Ovary (tissue), 9 donors: Measurements from ENCODE around the gene ITIH4. TPM values are rescaled to one million over a fixed set of nuclear protein-coding genes. Genes with fewer than 3 reads are reported as not detected.

Experiments used
- DNase-seq, 5 donors: peaks; one replicate each; pipeline ENCODE4 v3.0.0-alpha.2; 2019 to 2020
- H3K27ac ChIP-seq, 2 donors: fragments of 200-600 bp; one replicate each; pipeline versions ENCODE4 v1.5.1 to v1.8.0; 2019 to 2022
- H3K27me3 ChIP-seq: fragments of 200-600 bp; one replicate; pipeline ENCODE4 v1.8.0; 2022
- H3K36me3 ChIP-seq: fragments of 200-600 bp; sonication (generic); one replicate; pipeline ENCODE4 v1.5.1; 2019
- H3K4me1 ChIP-seq: one replicate; pipeline ENCODE4 v1.8.1; 2013; ENCODE audit warnings: mild to moderate bottlenecking, moderate library complexity; ENCODE audit not compliant: insufficient read depth
- H3K4me3 ChIP-seq: fragments of 200-600 bp; sonication (generic); one replicate; pipeline ENCODE4 v1.5.1; 2017
- H3K9me3 ChIP-seq, 2 donors: fragments of 200-600 bp in 1 of 2; sonication (generic) in 1 of 2; one replicate each; pipeline versions ENCODE4 v1.5.1 to v1.8.1; 2013 to 2019; ENCODE audit warnings: mild to moderate bottlenecking in 1 of 2, moderate library complexity in 1 of 2
- CTCF ChIP-seq, 3 donors: fragments of 450-650 bp in 2 of 3; fragments of 200-600 bp in 1 of 3; IDR thresholded peaks; one replicate each; pipeline versions ENCODE4 v1.5.1 to v1.8.0; 2016 to 2022; ENCODE audit warnings: antibody characterized with exemption in 3 of 3, mild to moderate bottlenecking in 1 of 3
- EP300 ChIP-seq: sonication (generic); formaldehyde crosslinking; IDR thresholded peaks from one replicate; pipeline ENCODE4 v1.6.1; 2017; ENCODE audit warnings: antibody characterized with exemption
- POLR2A ChIP-seq: fragments of 450-650 bp; IDR thresholded peaks from one replicate; pipeline ENCODE4 v1.6.1; 2017; ENCODE audit warnings: antibody characterized with exemption, mild to moderate bottlenecking, moderate library complexity
- WGBS, 3 donors: extraction: QIAGEN DNeasy Blood & Tissue Kit in 1 of 3; methylation state at CpG; one replicate each; pipeline versions ENCODE4 v1.1.5 to v1.1.7; 2013 to 2017; 5-methylcytosine and 5-hydroxymethylcytosine counted together
- intact Hi-C, 4 donors: fragments of 100-400 bp; cut with DNase I; formaldehyde crosslinking; loops; one replicate each; pipeline versions ENCODE4 v1.11.0 to v1.15.1; 2022 to 2023
- polyA plus RNA-seq, 2 donors: library from polyadenylated mRNA; stranded (reverse); fragments of 200-250 nt in 1 of 2; fragments of 350-450 nt in 1 of 2; fragmentation: Illumina TruSeq in 1 of 2; extraction: RNeasy Lipid Tissue Mini Kit (QIAGEN cat#74804) in 1 of 2; gene quantifications; one replicate each; pipeline ENCODE4 v1.2.3, GENCODE V29; 2013 to 2014
- total RNA-seq, 7 donors: library from RNA; depleted of rRNA in 2 of 7; stranded (reverse); fragments of >200 nt in 2 of 7; fragmentation: NEBNext Ultra II Directional in 3 of 7; extraction: Animal tissue kit (Norgen Biotek cat#: 25700) in 3 of 7; gene quantifications; one replicate each; pipeline versions ENCODE4 v1.1.0 to v1.2.4, GENCODE V29; 2016 to 2023
- donor health status: DM: no; HTN: no; CAD: no; lungs with moderate emphysema.
- donor health status: DM: no; HTN: no; CAD: no.
- donor health status: Bipolar disorder and iron deficiency.
- donor health status: DM: yes; HTN: yes; CAD: no.
- donor health status: DM: no; HTN: no; CAD: no.
- donor health status: DM: yes; HTN: yes; CAD: no.

Gene ITIH4
- total and polyA plus RNA-seq, 9 donors, result 2.2 to 14.2 (median 4.0) TPM

DNA sequence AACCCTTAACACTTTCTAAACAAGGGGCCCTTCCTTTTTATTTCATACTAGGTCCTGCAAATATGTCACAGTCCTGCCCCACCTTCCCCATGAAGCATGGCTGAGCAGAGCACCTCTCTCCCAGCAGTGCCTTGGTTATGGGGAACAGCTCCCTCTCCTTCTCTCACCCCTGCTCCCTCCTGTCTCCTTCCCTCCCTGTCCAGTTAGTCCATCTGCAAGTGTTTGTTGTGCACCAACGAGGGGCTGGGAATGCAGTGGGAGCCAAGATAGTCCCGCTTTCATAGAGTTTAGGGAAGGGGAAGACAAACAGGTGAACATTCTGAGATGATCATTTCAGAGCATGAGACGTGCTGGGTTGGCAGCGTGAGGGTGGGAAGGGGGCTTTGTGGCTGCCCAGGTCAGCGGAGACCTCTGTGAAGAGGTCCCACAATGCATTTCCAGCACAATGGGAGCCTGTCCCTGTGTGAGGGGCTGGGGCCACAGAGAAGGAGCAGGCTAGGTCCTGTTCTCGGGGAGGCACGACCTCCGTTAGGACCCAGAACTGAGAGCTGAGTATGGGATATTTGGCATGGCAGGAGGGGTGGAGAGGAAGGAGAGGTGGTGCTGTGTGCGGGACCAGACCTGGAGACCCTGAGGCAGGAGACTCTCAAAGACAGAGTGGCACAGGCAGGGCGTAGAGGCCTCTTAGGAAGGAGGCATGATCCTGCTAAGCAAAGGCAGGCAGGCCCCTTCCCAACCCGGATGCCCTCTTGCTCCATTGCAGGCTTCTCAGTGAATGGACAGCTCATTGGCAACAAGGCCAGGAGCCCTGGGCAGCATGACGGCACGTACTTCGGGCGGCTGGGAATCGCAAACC is 41.4 kb downstream of the ITIH4 start:
- Histone ChIP-seq H3K27me3 (no peaks in the 10 kb centered on the region), H3K9me3 (no peaks in the 10 kb centered on the region), H3K36me3 (no peaks in the 10 kb centered on the region), H3K4me3 (no peak overlapping the region), H3K4me1 (no peaks in the 10 kb centered on the region), H3K27ac (no peak overlapping the region)
- no peak for TF ChIP-seq POLR2A
- no peak for TF ChIP-seq CTCF (IDR thresholded peaks at IDR 0.05)
- TF ChIP-seq EP300, result no peak
- intact Hi-C loops, result no loop called here
- 77 to 84% (median 82%) methylated on average over 16 of the region's 16 CpGs for WGBS, 3 donors
- DNase-seq, result no peak

- Histone ChIP-seq H3K27ac (no peak overlapping the region), H3K9me3 (no peaks in the 10 kb centered on the region), H3K4me3 (no peak overlapping the region), H3K4me1 (no peaks in the 10 kb centered on the region), H3K27me3 (no peaks in the 10 kb centered on the region), H3K36me3 (no peaks in the 10 kb centered on the region)
- DNase-seq, result no peak
- TF ChIP-seq EP300 (no peak), POLR2A (no peak), CTCF (IDR thresholded peaks at IDR 0.05) (no peak)
- intact Hi-C loops, result no loop called here
- 49 to 66% (median 53%) methylated on average over 17 of the region's 17 CpGs for WGBS, 3 donors
These were observed 42.5 kb downstream of the ITIH4 start for GRCh38 chr3:52787672-52788625.

DNA sequence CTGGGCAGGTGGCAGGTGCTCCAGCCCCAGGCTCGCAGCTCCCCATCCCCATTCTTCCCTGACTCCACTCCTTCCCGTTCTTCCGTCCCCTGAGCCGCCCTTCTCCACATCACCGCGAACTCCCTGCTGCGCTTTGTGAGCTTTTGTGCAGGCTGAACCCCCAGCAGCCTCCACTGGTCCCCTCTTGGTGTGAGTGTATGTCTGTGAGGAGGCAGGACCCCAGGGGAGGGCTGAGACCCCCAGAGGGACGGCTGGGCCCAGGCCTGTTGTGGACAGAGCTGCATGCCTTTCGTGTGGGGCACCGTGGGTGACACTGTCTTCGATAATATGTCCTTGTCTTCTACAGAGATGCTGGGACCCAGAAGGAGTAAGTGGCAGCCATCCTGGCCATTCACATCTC is 43.2 kb downstream of the ITIH4 start:
- H3K27me3 ChIP-seq, result no peaks in the 10 kb centered on the region
- no peak overlapping the region for H3K4me3 ChIP-seq
- 84 to 94% (median 87%) methylated on average over 11 of the region's 11 CpGs for WGBS, 3 donors
- intact Hi-C loops, result no loop called here
- no peaks in the 10 kb centered on the region for H3K36me3 ChIP-seq
- no peaks in the 10 kb centered on the region for H3K4me1 ChIP-seq
- no peak for TF ChIP-seq POLR2A
- no peak for TF ChIP-seq CTCF (IDR thresholded peaks at IDR 0.05)
- TF ChIP-seq EP300, result no peak
- no peak for DNase-seq
- H3K9me3 ChIP-seq, result no peaks in the 10 kb centered on the region
- H3K27ac ChIP-seq, result no peak overlapping the region

DNA sequence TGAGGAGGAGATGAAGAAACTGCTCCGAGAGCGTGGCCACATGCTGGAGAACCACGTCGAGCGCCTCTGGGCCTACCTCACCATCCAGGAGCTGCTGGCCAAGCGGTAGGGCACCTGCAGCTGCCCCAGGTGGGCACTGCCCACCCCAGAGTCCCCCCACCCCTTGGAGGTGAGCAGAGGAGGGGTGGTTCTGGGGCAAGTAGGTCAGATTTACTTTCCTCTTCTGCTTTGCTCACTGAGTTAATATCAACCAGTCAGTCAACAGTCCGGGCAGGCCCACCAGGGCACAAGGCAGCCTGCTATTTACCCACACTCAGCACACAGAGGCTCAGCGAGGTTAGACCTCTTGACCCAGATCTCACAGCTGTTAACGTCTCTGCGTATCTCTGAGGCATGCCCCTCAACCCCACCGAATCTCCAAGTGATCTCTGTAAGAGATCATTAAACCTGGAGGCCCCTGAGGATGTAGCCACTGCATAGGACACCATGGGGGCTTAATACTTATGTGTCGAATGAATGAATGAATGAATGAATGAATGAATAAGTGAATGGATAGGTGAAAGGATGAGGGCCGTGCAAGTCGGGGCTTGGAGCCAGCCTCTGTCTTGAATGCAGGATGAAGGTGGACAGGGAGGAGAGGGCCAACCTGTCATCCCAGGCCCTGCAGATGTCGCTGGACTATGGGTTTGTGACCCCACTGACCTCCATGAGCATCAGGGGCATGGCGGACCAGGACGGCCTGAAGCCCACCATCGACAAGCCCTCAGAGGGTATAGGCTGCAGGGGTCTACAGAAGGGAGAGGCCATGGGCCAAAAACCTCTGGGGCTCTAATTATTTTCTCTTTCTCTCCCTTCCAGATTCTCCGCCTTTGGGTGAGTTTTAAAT is 43.9 kb downstream of the ITIH4 start:
- H3K36me3 ChIP-seq, result no peaks in the 10 kb centered on the region
- WGBS, 3 donors, result 84 to 88% (median 87%) methylated on average over 19 of the region's 19 CpGs
- peak in 1 of 5 donors; percentile 7 for DNase-seq
- no peak overlapping the region for H3K4me3 ChIP-seq
- H3K27me3 ChIP-seq, result no peaks in the 10 kb centered on the region
- no peaks in the 10 kb centered on the region for H3K9me3 ChIP-seq
- H3K4me1 ChIP-seq, result no peaks in the 10 kb centered on the region
- TF ChIP-seq EP300 (no peak), CTCF (IDR thresholded peaks at IDR 0.05) (no peak), POLR2A (no peak)
- H3K27ac ChIP-seq, result no peak overlapping the region
- intact Hi-C loops, result no loop called here
